ENCODE measurements around the gene HGD. TPM values are rescaled to one million over a fixed set of nuclear protein-coding genes. Genes with fewer than 3 reads are reported as not detected.

The HGD gene
- total and polyA plus RNA-seq, 2 donors: 0.27 TPM; not detected in 1

GRCh38 chr3:120604784-120605183 is 77.3 kb downstream of the HGD start:
- Histone ChIP-seq H3K36me3 (ENCODE audit: insufficient read depth) (peaks cover 5% of the 10 kb centered on the region), H3K4me1 (ENCODE audit: insufficient read depth) (no peaks in the 10 kb centered on the region)
- DNase-seq (ENCODE audit: extremely low spot score): no peak

GRCh38 chr3:120604382-120604781 is 77.7 kb downstream of the HGD start:
- Histone ChIP-seq H3K4me3 (ENCODE audit: low read depth, low read length) (no peak overlapping the region), H3K4me1 (ENCODE audit: insufficient read depth) (no peaks in the 10 kb centered on the region), H3K27ac (ENCODE audit: low read depth) (no peak overlapping the region), H3K36me3 (ENCODE audit: insufficient read depth) (peaks cover 5% of the 10 kb centered on the region)
- DNase-seq (ENCODE audit: extremely low spot score): no peak

More at GRCh38 chr3:120604784-120605183, 77.3 kb downstream of the HGD start:
- no peak overlapping the region for H3K4me3 ChIP-seq (ENCODE audit: low read depth, low read length)
- H3K27ac ChIP-seq (ENCODE audit: low read depth): no peak overlapping the region

GRCh38 chr3:120602682-120603081 is 79.4 kb downstream of the HGD start:
- no peak overlapping the region for H3K4me3 ChIP-seq (ENCODE audit: low read depth, low read length)
- WGBS: 90% methylated on average over 2 of the region's 2 CpGs
- no peaks in the 10 kb centered on the region for H3K4me1 ChIP-seq (ENCODE audit: insufficient read depth)
- peaks cover 5% of the 10 kb centered on the region for H3K36me3 ChIP-seq (ENCODE audit: insufficient read depth)
- no peak for DNase-seq (ENCODE audit: extremely low spot score)
- H3K27ac ChIP-seq (ENCODE audit: low read depth): no peak overlapping the region

GRCh38 chr3:120601554-120601953 is 80.5 kb downstream of the HGD start:
- no peak for DNase-seq (ENCODE audit: extremely low spot score)
- 42% methylated on average over 4 of the region's 4 CpGs for WGBS
- no peak overlapping the region for H3K27ac ChIP-seq (ENCODE audit: low read depth)
- H3K4me1 ChIP-seq (ENCODE audit: insufficient read depth): no peaks in the 10 kb centered on the region
- no peak overlapping the region for H3K4me3 ChIP-seq (ENCODE audit: low read depth, low read length)
- peaks cover 5% of the 10 kb centered on the region for H3K36me3 ChIP-seq (ENCODE audit: insufficient read depth)

GRCh38 chr3:120599211-120599610 is 82.8 kb downstream of the HGD start:
- Histone ChIP-seq H3K4me3 (ENCODE audit: low read depth, low read length) (no peak overlapping the region), H3K27ac (ENCODE audit: low read depth) (no peak overlapping the region), H3K4me1 (ENCODE audit: insufficient read depth) (no peaks in the 10 kb centered on the region), H3K36me3 (ENCODE audit: insufficient read depth) (peaks cover 5% of the 10 kb centered on the region)
- WGBS: 77% methylated on average over 3 of the region's 3 CpGs
- no peak for DNase-seq (ENCODE audit: extremely low spot score)

GRCh38 chr3:120597445-120598049 is 84.5 kb downstream of the HGD start:
- no peak overlapping the region for H3K27ac ChIP-seq (ENCODE audit: low read depth)
- peaks cover 5% of the 10 kb centered on the region for H3K36me3 ChIP-seq (ENCODE audit: insufficient read depth)
- H3K4me3 ChIP-seq (ENCODE audit: low read depth, low read length): peak overlapping the region; percentile 44
- no peak for DNase-seq (ENCODE audit: extremely low spot score)
- H3K4me1 ChIP-seq (ENCODE audit: insufficient read depth): no peaks in the 10 kb centered on the region
- 29% methylated on average over 1 of the region's 1 CpG for WGBS

- H3K36me3 ChIP-seq (ENCODE audit: insufficient read depth): peaks cover 5% of the 10 kb centered on the region
- no peaks in the 10 kb centered on the region for H3K4me1 ChIP-seq (ENCODE audit: insufficient read depth)
- DNase-seq (ENCODE audit: extremely low spot score): no peak
- H3K4me3 ChIP-seq (ENCODE audit: low read depth, low read length): peak overlapping the region; percentile 80
- peak overlapping the region; percentile 80 for H3K27ac ChIP-seq (ENCODE audit: low read depth)
- 24% methylated on average over 3 of the region's 3 CpGs for WGBS
Observed at GRCh38 chr3:120596853-120597223, 85.2 kb downstream of the HGD start.

GRCh38 chr3:120596116-120596852 is 85.8 kb downstream of the HGD start, which contains the start of gene NDUFB4:
NDUFB4 (plus strand) TSS chr3:120596336; CDS start chr3:120596360, 24 bp downstream.
- peak within 1 kb of the TSS; percentile 80 for H3K4me3 ChIP-seq (ENCODE audit: low read depth, low read length)
- peak; percentile 98 for DNase-seq (ENCODE audit: extremely low spot score)
- peaks cover 2% of the 10 kb centered on the region for H3K36me3 ChIP-seq (ENCODE audit: insufficient read depth)
- H3K27ac ChIP-seq (ENCODE audit: low read depth): peak within 1 kb of the TSS; percentile 80
- H3K4me1 ChIP-seq (ENCODE audit: insufficient read depth): no peaks in the 10 kb centered on the region
- under 1% methylated on average over 53 of the region's 53 CpGs for WGBS

GRCh38 chr3:120595788-120596115 is 86.3 kb downstream of the HGD start:
- no peak for DNase-seq (ENCODE audit: extremely low spot score)
- Histone ChIP-seq H3K27ac (ENCODE audit: low read depth) (no peak overlapping the region), H3K4me1 (ENCODE audit: insufficient read depth) (no peaks in the 10 kb centered on the region), H3K4me3 (ENCODE audit: low read depth, low read length) (peak overlapping the region; percentile 80), H3K36me3 (ENCODE audit: insufficient read depth) (no peaks in the 10 kb centered on the region)
- WGBS: 4% methylated on average over 4 of the region's 4 CpGs

- 72% methylated on average over 3 of the region's 3 CpGs for whole genome bisulfite sequencing
- Histone ChIP-seq H3K4me1 (ENCODE audit: insufficient read depth) (no peaks in the 10 kb centered on the region), H3K27ac (ENCODE audit: low read depth) (no peak overlapping the region), H3K4me3 (ENCODE audit: low read depth, low read length) (no peak overlapping the region), H3K36me3 (ENCODE audit: insufficient read depth) (no peaks in the 10 kb centered on the region)
- DNase-seq (ENCODE audit: extremely low spot score): no peak
Observed at GRCh38 chr3:120587332-120587975, 94.6 kb downstream of the HGD start.

Small RNA genes within 50 kb of the gene (small RNA-seq; reads per million reads assigned to genes)
- gene MTCO1P29 (not detected), gene MTCO2P29 (not detected)

Other genes starting within 250 kb of the HGD start
- 1,313 TPM for gene FSTL1, start 231.2 kb downstream of the HGD start, total RNA-seq
- gene FSTL1, start 231.2 kb downstream of the HGD start, polyA plus RNA-seq: 445 TPM
- 58.1 TPM for gene NDUFB4, start 85.9 kb downstream of the HGD start, total RNA-seq
- gene NDUFB4, start 85.9 kb downstream of the HGD start, polyA plus RNA-seq: 242 TPM
- gene RABL3, start 60.3 kb upstream of the HGD start, total RNA-seq: 19.1 TPM
- 18.2 TPM for gene RABL3, start 60.3 kb upstream of the HGD start, polyA plus RNA-seq
- 18.1 TPM for gene GTF2E1, start 60.5 kb upstream of the HGD start, total RNA-seq
- 7.7 TPM for gene GTF2E1, start 60.5 kb upstream of the HGD start, polyA plus RNA-seq
- 1.8 TPM for gene STXBP5L, start 226.0 kb upstream of the HGD start, total RNA-seq
- 3.4 TPM for gene STXBP5L, start 226.0 kb upstream of the HGD start, polyA plus RNA-seq